MM.1S (cell line): ENCODE results near the gene WDR36.

Experiments used
- DNase-seq: peaks from one replicate; pipeline ENCODE4 v3.0.0-alpha.2; 2015
- H2AFZ ChIP-seq: fragments of 300-600 bp; sonication (generic); 2 replicates; pipeline ENCODE4 v1.6.0; 2016; ENCODE audit warnings: antibody characterized with exemption, low read length
- H3F3A ChIP-seq: fragments of 300-600 bp; sonication (generic); 2 replicates; pipeline ENCODE4 v1.6.1; 2016; ENCODE audit warnings: mild to moderate bottlenecking, antibody characterized with exemption, low read length, moderate library complexity, mixed read lengths; ENCODE audit not compliant: insufficient read depth
- H3K27ac ChIP-seq: fragments of 300-600 bp; sonication (generic); 2 replicates; pipeline ENCODE4 v1.5.1; 2016; ENCODE audit warnings: mild to moderate bottlenecking, low read length
- H3K27me3 ChIP-seq: fragments of 300-600 bp; sonication (generic); replicated peaks from 2 replicates; pipeline ENCODE4 v1.6.0; 2016; ENCODE audit warnings: low read length; ENCODE audit not compliant: insufficient read depth
- H3K36me3 ChIP-seq: fragments of 300-600 bp; sonication (generic); replicated peaks from 2 replicates; pipeline ENCODE4 v1.6.1; 2016; ENCODE audit warnings: mild to moderate bottlenecking, low read length, mixed read lengths; ENCODE audit not compliant: insufficient read depth
- H3K4me1 ChIP-seq: fragments of 300-600 bp; sonication (generic); 2 replicates; pipeline ENCODE4 v1.6.1; 2016; ENCODE audit warnings: low read length, mixed read lengths
- H3K4me2 ChIP-seq: fragments of 300-600 bp; sonication (generic); 2 replicates; pipeline ENCODE4 v1.6.0; 2016; ENCODE audit warnings: low read depth, low read length
- H3K4me3 ChIP-seq: fragments of 300-600 bp; sonication (generic); 2 replicates; pipeline ENCODE4 v1.5.1; 2016; ENCODE audit warnings: low read length, mixed read lengths
- H3K79me2 ChIP-seq: fragments of 300-600 bp; sonication (generic); 2 replicates; pipeline ENCODE4 v1.6.1; 2016; ENCODE audit warnings: mixed run types, low read length, mixed read lengths
- H3K9ac ChIP-seq: fragments of 300-600 bp; sonication (generic); 2 replicates; pipeline ENCODE4 v1.6.1; 2016; ENCODE audit warnings: low read length, mixed read lengths
- H3K9me2 ChIP-seq: fragments of 300-600 bp; sonication (generic); replicated peaks from 2 replicates; pipeline ENCODE4 v1.6.1; 2016; ENCODE audit warnings: mild to moderate bottlenecking, low read length, mixed read lengths; ENCODE audit not compliant: insufficient read depth
- H3K9me3 ChIP-seq: fragments of 300-600 bp; sonication (generic); replicated peaks from 2 replicates; pipeline ENCODE4 v1.6.1; 2016; ENCODE audit warnings: mild to moderate bottlenecking, low read length, mixed read lengths; ENCODE audit not compliant: insufficient read depth
- H4K20me1 ChIP-seq: fragments of 300-600 bp; sonication (generic); 2 replicates; pipeline ENCODE4 v1.6.1; 2016; ENCODE audit warnings: mild to moderate bottlenecking, low read length, moderate library complexity, mixed read lengths; ENCODE audit not compliant: insufficient read depth
- EZH2 ChIP-seq: fragments of 300-600 bp; sonication (generic); optimal IDR thresholded peaks from 2 replicates; pipeline ENCODE3; 2017; ENCODE audit warnings: low read depth, mild to moderate bottlenecking, antibody characterized with exemption, low read length, mixed read lengths
- EZH2phosphoT487 ChIP-seq: fragments of 300-600 bp; sonication (generic); IDR thresholded peaks from 2 replicates; pipeline ENCODE4 v1.6.1; 2018; ENCODE audit warnings: antibody characterized with exemption, low read length
- TF ChIP-seq, protein P1 (sequence below): fragments of 300-600 bp; sonication (generic); IDR thresholded peaks from 2 replicates; pipeline ENCODE4 v1.5.1; 2016; ENCODE audit warnings: antibody characterized with exemption, low read length, mixed read lengths

WDR36 gene

DNA sequence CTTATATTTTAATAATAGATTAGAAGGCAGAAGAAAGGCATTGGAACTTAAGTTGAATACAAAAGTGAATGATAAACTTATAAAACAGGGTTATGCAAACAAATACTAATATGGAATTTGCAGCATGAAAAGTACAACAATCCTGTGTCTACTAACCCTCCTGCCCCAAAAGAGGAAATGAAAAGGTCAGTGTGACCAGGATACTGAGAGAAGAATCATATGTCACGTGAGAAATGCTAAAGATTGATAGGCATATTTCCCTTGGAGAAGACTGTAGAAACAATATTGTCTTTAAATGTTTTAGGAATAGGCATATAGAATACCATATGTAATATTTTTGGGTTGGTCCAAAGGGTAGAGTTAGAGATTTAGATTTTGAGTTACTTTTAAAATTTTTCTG lies 3.8 kb downstream of the WDR36 start:
- H3K79me2 ChIP-seq: peaks cover 61% of the 10 kb centered on the region
- H3K27ac ChIP-seq: no peak overlapping the region
- no peaks in the 10 kb centered on the region for H3K9me3 ChIP-seq
- no peak overlapping the region for H3K4me3 ChIP-seq
- DNase-seq: no peak
- no peaks in the 10 kb centered on the region for H3K9me2 ChIP-seq
- TF ChIP-seq, protein P1, sequence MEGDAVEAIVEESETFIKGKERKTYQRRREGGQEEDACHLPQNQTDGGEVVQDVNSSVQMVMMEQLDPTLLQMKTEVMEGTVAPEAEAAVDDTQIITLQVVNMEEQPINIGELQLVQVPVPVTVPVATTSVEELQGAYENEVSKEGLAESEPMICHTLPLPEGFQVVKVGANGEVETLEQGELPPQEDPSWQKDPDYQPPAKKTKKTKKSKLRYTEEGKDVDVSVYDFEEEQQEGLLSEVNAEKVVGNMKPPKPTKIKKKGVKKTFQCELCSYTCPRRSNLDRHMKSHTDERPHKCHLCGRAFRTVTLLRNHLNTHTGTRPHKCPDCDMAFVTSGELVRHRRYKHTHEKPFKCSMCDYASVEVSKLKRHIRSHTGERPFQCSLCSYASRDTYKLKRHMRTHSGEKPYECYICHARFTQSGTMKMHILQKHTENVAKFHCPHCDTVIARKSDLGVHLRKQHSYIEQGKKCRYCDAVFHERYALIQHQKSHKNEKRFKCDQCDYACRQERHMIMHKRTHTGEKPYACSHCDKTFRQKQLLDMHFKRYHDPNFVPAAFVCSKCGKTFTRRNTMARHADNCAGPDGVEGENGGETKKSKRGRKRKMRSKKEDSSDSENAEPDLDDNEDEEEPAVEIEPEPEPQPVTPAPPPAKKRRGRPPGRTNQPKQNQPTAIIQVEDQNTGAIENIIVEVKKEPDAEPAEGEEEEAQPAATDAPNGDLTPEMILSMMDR: no peak
- TF ChIP-seq EZH2: no peak
- TF ChIP-seq EZH2phosphoT487: no peak
- H2AFZ ChIP-seq: no peak overlapping the region
- peaks cover 9% of the 10 kb centered on the region for H3K4me1 ChIP-seq
- H3K27me3 ChIP-seq: no peaks in the 10 kb centered on the region
- peaks cover 16% of the 10 kb centered on the region for H4K20me1 ChIP-seq
- no peak overlapping the region for H3K4me2 ChIP-seq
- no peaks in the 10 kb centered on the region for H3F3A ChIP-seq
- 0 out of 2 replicates have a peak, but pooled peaks cover 8% of the 10 kb centered on the region for H3K36me3 ChIP-seq
- H3K9ac ChIP-seq: no peak overlapping the region

DNA sequence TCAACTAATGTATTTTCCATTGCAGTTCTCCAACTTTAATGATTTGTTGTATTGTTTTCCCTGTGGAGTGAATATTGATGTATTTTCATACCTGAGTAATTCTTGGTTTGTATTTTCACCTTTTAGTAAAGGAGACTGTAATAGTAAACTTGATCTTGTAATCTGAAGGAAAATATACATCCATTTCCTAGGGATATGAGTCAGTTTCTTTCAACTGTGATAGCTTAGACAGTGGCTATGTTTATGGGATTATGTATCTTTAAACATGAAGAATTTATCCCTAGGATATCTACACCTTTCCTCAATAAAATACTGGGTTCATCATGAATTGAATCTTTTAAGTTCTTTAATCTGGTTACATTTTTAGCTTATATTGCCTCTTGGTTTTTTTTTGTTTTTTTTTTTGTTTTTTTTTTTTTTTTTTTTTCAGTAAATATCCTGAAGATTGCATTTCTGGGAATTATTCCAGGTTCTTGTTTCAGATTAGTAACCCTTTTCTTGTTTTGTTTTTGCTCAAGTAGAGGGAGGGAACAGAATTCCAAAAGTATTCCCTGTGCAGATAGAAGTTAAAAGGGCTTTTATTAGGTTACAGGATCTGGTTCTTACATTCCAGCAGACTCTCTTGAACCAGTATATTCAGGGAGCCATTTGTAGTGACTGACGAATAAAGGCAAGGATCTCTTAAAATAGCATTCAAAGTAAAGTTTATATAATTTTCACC lies 7.1 kb downstream of the WDR36 start:
- H2AFZ ChIP-seq: no peak overlapping the region
- H3K79me2 ChIP-seq: peaks cover 40% of the 10 kb centered on the region
- no peaks in the 10 kb centered on the region for H3F3A ChIP-seq
- H3K9me3 ChIP-seq: no peaks in the 10 kb centered on the region
- no peak overlapping the region for H3K27ac ChIP-seq
- H3K9ac ChIP-seq: no peak overlapping the region
- no peak for DNase-seq
- H3K4me3 ChIP-seq: no peak overlapping the region
- TF ChIP-seq EZH2 (no peak), EZH2phosphoT487 (no peak)
- TF ChIP-seq, protein P1: no peak
- no peaks in the 10 kb centered on the region for H3K9me2 ChIP-seq
- peaks cover under 1% of the 10 kb centered on the region; the same call in 1 of the 2 replicates for H3K4me1 ChIP-seq
- no peaks in the 10 kb centered on the region for H3K27me3 ChIP-seq
- no peak overlapping the region for H3K4me2 ChIP-seq
- peaks cover 13% of the 10 kb centered on the region; the same call in 1 of the 2 replicates for H3K36me3 ChIP-seq
- H4K20me1 ChIP-seq: 0 out of 2 replicates have a peak, but pooled peaks cover 8% of the 10 kb centered on the region

DNA sequence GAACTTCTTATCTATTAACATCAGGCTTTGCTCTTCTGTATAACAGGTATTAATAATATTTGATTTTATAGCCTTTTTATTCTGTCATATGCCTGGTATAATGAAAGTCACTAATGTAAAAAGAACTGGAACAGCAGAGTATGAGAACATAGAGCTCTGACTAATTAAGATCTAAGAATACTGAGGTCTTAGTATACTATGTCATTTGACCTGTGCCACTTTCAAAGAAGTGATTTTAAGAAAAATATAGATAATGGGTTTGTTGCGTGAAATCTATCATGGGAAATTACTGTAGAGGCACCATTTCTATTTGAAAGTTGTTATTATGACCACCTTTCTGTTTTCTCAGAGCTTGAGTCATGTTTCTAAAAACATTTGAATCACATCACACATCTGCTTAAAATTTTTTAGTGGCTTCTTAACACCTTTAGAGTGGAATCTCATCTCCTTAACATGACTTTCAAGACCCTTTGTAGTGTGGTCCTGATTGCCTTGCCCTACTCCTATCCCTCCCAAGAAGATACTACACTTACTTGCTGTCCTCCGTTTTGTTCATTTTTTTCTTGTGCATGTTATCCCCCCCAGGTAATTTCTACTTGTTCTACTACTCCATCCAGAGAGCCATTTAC lies 14.3 kb downstream of the WDR36 start:
- Histone ChIP-seq H3K9me3 (no peaks in the 10 kb centered on the region), H3K9me2 (no peaks in the 10 kb centered on the region), H3K27ac (no peak overlapping the region), H3K36me3 (peaks cover 16% of the 10 kb centered on the region; the same call in 1 of the 2 replicates), H4K20me1 (no peaks in the 10 kb centered on the region), H3K4me1 (no peaks in the 10 kb centered on the region), H2AFZ (no peak overlapping the region), H3K27me3 (no peaks in the 10 kb centered on the region), H3K4me2 (no peak overlapping the region), H3K4me3 (no peak overlapping the region), H3F3A (no peaks in the 10 kb centered on the region), H3K79me2 (peaks cover 9% of the 10 kb centered on the region), H3K9ac (no peak overlapping the region)
- no peak for TF ChIP-seq EZH2
- no peak for TF ChIP-seq EZH2phosphoT487
- TF ChIP-seq, protein P1: no peak
- no peak for DNase-seq
